Stromal cell of bone marrow (primary cell): ENCODE measurements around the gene ATP2B1.

Source experiments
- DNase-seq: peaks from one replicate; pipeline ENCODE4 v3.0.0-alpha.2; 2012; ENCODE audit warnings: low read depth

The ATP2B1 gene

DNA sequence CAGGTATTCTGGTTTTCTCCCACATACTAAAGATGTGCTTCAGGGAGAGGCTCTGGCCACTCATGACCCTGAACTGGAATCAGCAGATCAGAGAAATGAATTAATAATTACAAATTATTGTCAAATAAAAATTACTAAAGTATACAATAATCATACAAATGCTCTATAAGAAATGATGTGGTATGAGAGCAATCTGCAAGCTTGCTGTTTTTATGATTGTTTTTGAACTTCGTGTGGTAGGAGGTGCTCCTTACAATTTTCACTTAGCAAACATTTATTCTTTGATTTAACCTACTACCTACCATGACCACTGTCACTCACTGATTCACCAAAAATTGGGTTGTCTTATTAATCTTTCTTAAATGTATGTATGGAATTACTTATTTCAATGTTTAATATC, 16.2 kb downstream of the ATP2B1 start:
- no peak for DNase-seq

DNA sequence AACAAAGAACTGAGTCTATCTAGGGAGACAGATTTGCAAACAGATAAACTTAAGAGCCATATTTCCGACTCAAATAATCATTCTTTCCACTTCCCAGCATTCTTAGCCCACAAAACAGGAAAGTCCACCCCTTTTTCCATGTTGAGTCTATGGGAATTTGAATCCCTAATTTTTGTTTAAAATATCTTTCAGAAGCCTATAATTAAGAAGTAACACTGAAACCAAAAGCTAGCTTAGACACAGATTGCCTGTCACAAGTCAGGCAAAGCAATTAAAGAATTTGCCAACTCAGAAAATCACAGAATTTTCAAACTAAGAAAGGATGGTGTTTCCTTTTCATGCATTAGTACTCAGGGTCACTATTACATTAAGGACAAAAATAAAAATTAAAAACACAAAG, 17.0 kb downstream of the ATP2B1 start:
- no peak for DNase-seq

GRCh38 chr12:89690925-89691324, 17.7 kb downstream of the ATP2B1 start:
- DNase-seq: no peak

- no peak for DNase-seq
These were observed 19.3 kb downstream of the ATP2B1 start for GRCh38 chr12:89689306-89689705.

DNA sequence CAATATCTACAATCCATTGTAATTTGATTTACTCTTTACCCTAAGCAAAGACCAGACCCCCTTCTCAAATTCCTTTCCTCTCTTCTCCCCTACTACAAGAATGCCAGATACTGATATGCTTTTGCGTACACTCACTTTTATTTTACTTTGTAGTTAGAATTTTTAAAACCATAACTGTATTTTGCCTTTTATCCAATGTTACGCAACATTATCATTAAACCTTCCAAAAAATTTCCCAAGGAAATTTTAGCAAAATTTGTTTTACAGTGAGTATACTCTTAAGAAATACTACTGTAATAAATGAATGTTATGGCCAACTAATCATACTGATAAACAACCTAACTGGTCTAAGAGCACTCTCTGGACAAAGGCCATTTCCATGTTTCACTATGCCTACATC, 22.3 kb downstream of the ATP2B1 start:
- no peak for DNase-seq

GRCh38 chr12:89685363-89685972, 23.2 kb downstream of the ATP2B1 start:
- no peak for DNase-seq

DNA sequence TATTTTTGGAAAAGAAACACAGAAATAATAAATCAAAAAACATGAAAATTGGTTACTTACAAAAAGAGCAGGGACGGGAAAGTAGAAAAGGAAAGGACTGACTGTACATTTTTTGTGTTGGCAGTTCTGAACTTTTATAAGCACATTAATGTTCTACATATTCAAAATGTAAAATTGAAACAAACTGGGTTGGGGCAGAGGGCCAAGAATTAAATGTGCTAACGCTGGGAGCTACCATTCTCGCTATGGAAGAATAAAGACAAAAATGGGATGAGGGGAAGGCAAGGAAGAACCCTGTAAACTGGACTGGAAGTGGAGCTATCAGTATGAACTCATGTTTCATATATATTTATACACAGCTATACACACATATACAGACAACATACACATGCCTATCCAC, 24.5 kb downstream of the ATP2B1 start:
- no peak for DNase-seq

DNA sequence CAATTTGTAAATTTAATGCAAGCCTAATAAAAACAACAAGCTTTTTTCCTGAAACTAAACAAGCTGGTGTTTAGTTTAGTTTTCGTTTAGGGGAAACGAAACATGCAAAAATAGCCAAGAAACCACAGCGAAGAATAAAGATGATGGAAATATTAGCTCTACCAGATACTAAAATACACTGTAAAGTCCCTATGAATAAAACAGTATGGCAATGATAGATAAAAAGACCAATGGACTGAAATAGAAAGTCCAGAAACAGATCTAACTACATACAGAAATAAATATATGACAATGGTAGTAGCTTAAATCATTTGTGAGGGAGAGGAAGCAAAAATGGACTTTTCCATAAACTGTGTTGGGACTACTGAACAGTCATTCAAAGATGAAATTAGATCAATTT, 26.4 kb downstream of the ATP2B1 start:
- DNase-seq: no peak

- DNase-seq: no peak
These were observed 28.2 kb downstream of the ATP2B1 start for GRCh38 chr12:89680409-89680808.

DNA sequence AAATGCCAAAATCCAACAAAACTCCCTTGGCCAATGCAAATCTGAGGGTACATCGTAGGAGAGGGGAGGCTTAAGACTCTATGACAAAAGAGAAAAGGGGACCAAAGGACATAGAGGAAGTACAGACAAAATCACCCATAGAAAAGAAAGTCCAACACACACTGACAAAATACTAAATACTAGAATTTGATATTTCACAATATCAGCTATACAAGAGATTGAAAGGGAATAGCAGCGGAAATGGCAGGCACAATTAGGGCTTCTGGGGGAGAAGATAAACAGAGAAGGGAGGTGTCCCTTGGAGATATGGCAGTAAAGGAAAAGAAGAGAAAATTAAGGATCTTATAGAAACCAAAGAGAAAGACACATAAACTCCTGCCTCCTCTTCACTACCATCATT, 29.0 kb downstream of the ATP2B1 start:
- DNase-seq: no peak

DNA sequence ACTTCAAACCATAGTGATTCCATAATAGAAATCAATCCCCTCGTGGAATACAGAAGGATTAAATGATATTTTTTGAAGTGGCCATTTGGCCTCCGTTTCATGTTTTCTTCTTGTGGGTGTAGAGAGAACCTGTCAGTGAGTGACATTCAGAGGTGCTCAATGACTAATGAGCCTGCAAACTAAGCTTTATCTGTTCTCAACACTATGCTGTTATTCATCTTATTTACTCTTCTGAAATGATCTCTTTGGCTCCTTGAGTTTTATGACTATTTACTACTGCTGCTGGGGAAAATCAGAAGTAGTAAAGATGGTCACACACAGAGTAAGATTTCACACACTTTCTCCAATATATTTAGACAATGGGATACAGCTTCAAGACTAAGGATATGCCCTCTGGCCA, 30.4 kb downstream of the ATP2B1 start:
- no peak for DNase-seq

DNA sequence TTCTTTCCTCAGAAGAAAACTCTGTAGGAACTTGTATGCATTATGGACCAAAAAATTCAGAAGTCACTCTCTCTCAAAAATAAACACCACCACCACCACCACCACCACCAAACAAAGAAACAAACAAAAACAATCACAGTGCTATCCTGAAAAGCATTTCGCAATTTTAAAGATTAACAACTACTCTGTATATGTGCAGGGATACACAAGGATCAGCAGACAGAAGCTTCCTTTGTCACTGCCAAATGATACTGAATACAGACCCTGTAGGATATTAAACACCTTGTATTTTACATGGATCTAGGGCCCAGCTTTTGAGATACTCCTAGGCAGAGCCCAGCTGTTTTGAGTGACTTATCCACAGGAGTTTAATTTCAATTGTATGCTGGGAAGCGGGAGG, 31.7 kb downstream of the ATP2B1 start:
- DNase-seq: no peak

- no peak for DNase-seq
These were observed 34.2 kb downstream of the ATP2B1 start for GRCh38 chr12:89674326-89674942.

DNA sequence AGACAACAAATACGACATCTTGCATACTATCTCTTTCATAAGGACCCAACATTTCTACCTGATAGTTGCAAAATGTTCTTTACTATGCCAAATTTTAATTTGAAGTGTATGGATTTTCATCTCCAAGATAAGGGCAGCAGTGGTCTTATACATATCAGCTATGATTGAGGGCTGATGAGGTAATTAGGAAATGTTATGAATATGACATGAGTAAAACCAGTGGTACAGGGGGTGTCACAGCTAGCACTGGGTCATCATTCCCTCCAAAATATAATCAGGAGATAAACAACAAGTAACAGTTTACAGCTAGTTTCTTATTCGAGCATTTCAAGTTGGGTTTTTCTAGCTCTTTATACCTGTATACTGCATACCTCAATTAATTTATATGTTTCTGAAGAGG, 35.0 kb downstream of the ATP2B1 start:
- no peak for DNase-seq

GRCh38 chr12:89672589-89672979, 36.1 kb downstream of the ATP2B1 start:
- no peak for DNase-seq

DNA sequence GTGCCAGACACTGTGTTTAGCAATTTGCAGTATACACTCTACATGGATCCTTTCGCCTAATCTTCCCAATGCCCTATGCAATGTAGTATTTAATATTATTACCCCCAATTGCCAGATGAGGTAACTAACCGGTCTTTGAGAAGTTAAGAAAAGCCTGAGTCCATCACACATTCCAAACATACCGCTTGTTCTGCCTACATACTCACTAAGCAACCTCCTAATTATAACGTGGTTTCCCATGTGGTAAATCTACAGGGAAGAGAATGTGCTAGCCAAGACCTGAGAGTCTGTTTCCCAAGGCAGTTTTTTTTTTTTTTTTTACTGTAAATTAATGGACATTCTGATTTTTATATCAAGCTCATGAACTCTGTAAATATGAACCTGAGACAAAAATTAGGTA, 37.2 kb downstream of the ATP2B1 start:
- DNase-seq: no peak

GRCh38 chr12:89669197-89669596, 39.4 kb downstream of the ATP2B1 start:
- DNase-seq: no peak

GRCh38 chr12:89665556-89665955, 43.1 kb downstream of the ATP2B1 start:
- DNase-seq: no peak

GRCh38 chr12:89664441-89664840, 44.2 kb downstream of the ATP2B1 start:
- no peak for DNase-seq

DNA sequence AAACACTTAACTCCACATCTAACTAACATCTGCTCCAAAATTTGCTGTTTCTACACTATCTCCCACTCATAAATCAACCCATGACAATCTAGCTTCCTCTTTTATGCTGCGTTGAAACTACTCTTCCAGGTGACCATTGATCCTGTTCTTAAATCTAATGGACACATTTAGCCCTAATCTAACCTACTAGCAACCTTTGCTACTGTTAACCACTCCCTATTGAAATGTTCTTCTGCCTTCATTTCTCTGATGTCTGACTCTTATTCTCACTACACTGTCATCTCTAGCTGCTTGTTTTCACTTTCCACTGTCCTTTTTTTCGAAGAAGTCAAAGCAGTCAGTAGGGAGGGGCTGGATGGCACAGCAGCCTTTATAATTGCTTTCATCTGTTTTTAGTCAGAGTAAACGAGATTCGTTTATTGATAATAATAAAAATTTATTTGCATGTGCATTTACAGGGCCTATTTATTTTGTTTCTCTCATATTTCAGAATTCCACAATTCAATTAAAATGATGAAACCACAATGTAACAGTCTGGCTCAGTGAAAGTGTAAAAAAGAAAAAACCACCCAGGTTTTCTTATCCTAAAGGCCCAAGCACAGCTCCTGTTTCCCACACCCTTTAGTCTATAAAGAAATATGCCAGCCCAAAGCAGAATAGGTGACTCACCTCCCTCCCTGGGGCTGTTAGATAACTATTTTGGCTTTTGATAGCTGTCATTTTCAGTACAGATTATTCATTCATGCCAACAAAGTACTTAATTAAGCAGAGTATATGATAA, 44.9 kb downstream of the ATP2B1 start:
- peak; percentile 27 for DNase-seq

DNA sequence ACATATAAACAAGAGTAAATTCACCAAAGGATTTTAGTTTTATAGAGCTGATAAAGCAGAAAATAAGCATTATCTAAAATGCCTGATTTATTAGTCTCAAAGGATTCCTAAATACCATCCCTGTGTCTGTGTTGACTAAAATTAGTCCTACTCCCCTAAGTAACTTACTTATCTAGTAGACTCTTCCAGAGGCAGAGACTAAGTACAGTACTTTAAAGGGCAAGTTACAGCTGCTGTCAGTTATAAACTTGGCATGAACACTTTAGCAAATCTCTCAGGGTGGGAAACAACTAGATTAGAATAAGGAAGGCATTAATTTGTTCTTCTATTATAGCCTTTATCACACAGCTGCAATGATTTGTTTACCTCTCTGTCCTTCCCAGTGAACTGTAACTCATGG, 46.0 kb downstream of the ATP2B1 start:
- no peak for DNase-seq

DNA sequence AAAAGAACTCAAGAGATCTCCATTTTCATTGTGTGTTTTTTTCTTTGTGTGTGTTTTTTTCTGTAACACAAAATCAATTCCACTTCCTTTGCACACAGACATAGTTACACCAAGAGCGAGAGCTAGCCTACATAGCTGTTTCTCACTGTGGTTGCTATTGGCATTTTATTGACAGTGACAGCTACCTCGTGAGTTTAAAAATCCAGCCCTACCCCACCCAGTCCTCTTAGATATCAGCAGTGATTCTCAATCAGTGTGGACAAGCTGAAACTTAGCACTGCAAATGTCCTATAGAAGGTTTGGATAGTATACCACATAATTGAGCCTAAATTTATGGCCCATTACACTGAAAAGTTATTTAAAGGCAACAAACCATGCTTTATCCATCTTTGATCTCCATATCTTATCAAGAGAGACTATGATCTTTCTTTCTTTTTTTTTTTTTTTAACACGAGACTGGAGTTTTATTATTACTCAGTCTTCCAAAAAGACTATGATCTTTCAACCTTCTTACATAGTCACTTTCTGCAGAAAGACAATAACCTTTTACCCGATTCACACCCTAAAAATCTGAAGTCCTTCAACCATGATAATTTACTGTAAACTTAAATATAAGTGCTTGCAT, 46.8 kb downstream of the ATP2B1 start:
- no peak for DNase-seq

- no peak for DNase-seq
These were observed 50.9 kb downstream of the ATP2B1 start for GRCh38 chr12:89657739-89658138.
